NK-92 treated with Interleukin-12 subunit alpha and Interleukin-12 subunit beta, amount 100 ng/mL, for 24 hours (cell line): ENCODE measurements around the gene LYPD1.
"Not testable (repeated sequence)": the region's sequence is repeated elsewhere in the genome, so short reads cannot be mapped to it uniquely, and the experiment has no call there.

Experiments used
- DNase-seq: peaks from one replicate; lab custom pipeline; 2025; lab: John Stamatoyannopoulos, UW

LYPD1 gene, protein sequence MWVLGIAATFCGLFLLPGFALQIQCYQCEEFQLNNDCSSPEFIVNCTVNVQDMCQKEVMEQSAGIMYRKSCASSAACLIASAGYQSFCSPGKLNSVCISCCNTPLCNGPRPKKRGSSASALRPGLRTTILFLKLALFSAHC

DNA sequence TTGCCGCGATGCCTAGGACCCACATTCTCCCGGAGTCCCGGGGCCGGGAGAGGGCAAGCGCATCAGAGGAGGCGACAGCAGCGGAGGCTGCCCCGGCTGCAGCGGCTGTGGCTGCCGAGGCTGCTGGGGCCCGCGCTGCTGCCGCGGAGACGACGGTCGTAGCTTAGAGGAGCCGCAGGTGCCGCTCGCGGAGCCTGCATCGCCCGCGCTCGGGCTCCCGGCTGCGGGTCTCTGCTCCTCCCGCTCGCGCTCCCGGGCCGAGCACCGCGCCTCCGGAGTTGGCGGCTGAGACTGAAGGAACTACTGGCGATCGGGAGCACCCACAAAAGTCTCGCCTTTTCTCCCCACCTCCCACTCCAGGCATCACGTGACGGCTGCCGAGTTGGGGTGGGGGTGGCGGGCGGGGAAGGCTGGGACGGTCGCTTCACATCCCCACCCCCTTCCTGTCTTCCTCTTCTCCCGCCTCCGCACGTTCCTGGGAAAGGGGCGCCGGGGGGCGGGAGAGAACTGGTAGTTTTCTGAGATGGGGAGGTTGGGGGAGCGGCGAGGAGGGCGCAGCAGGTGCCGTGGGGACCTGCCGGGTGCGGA is at the start of gene LYPD1:
LYPD1 (minus strand) TSS at position 298 of the 588 bp plus-strand sequence; CDS start at position 25, 273 bp downstream.
- DNase-seq: no peak

DNA sequence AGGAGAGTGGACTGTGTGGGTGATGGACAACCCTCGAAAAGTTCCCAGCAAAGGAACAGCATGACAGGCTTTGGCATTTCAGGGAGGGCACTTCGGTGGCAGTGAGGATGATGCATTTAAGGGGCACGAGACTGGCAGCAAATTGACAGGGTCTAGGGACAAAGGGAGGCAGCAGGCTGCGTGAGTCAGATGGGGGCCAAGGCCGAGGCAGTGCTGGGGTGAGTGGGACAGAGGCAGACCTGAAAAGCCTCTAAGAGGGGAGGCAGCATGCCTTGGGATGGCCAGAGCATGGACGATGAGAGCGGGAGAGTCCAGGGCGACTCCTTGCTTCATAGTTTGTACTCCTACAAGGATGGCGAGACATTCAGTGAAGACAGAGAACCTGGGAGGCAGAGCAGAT is 49.5 kb upstream of the LYPD1 start:
- DNase-seq: no peak

DNA sequence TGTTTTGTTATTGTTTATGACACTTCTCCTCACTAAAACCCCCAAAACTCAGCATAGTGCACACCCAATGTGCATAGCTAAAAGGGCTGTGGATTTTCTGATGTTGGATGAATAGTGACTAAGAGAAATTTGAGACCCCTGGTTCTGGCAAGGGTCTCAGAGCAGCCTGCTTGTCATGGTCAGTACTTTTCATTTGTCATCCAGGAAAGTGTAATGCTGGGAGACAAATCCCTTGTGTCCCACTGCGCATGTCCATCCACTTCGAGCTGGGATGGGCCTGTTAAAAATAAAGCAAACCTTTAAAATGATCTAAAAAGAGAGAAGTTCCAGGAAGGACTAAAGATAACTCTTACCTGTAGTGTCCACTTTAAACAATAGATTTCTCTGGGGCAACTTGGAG is 46.9 kb upstream of the LYPD1 start:
- no peak for DNase-seq

DNA sequence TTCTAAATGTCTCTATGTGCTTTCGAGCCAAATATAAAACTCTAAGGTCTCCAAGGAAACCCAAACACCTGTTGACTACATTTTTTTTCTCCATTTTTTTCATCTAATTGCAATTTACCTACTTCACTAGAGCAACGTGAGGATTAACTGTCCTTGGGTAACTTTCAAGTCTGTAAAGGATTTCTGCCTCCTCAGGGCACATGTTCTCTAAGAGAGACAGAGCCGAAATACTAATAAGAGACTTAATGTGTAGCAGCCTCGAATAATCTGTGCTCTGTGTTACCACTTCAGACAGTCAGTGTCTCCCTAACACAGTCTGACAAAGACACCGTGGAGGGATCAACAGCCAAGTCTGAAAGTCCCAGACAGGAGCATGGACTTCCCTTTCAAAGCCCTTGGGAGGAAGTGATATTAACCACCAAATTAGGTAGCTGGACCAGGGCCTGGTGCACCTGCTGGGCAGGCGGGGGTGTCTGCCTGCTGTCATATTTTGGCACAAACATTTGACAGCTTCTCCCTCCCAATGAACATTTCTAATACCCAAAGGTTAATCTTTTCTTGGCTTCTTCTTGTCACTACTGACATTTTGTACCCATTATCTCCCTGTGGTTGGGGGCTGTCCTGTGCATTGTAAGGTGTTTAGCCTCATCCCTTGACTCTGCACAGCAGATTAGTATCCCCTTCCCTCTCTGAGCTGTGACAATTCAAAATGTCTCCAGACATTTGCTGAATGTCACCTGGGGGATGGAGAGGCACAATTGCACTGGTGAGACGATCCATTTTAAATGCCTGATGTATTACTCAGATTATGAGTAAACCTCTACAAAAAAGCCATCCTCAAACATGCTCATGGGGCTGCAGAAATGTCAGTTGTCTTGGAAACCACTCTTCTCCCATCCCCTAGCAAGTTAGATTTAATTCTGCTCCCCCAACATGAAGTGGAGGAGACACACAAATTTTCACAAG is 45.7 kb upstream of the LYPD1 start:
- DNase-seq: no peak

DNA sequence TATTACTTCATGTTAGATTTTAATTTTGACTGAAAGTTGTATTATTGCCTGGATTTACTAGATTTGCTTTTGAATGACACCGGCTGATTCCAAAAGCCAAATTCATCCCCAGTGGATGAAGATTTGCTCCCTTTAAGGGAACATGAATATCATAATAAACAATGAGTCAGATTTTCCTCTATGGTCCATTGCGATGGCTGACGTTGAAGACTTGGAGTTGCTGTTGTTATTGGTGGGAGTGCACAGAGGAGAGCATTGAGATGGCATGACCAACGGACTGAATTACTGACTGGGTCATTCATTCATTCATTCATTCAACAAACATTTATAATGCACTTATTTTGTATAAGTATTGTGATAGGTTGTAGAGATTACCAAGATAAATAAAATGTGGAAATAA is 33.4 kb upstream of the LYPD1 start:
- no peak for DNase-seq

DNA sequence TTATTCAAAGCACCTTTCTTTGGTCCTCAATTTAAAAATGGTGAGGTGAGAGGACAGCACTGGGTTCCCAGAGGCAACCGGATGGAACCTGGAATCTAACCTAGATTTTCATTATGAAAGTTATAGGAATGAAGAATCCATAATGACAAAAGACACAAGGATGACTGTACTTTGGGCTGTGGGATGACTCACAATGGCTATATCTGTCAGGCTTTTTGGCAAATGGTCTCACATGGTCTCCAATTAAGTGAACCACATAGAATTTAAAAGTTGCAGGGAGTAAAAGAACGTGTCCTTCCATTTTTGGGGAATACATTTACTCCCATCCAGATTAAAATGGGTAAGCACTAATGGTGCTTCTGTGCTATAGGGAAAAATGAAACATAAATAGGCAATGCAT is 31.8 kb upstream of the LYPD1 start:
- no peak for DNase-seq

DNA sequence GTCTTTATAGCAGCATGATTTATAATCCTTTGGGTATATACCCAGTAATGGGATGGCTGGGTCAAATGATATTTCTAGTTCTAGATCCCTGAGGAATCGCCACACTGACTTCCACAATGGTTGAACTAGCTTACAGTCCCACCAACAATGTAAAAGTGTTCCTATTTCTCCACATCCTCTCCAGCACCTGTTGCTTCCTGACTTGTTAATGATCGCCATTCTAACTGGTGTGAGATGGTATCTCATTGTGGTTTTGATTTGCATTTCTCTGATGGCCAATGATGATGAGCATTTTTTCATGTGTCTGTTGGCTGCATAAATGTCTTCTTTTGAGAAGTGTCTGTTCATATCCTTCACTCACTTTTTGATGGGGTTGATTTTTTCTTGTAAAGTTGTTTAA is 29.8 kb upstream of the LYPD1 start:
- not testable (repeated sequence) for DNase-seq

DNA sequence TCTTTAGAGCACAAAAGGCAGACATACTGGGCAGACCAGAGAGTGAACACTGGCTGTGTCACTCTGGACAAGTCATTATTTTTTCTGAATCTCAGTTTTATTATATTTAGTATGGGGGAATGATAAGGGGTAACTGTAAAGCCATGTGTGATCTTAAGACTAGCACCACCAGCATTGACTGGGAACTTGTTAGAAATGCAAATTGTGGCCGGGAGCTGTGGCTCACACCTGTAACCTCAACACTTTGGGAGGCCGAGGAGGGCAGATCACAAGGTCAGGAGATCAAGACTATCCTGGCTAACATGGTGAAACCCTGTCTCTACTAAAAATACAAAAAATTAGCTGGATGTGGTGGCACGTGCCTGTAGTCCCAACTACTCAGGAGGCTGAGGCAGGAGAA is 28.3 kb upstream of the LYPD1 start:
- DNase-seq: not testable (repeated sequence)

DNA sequence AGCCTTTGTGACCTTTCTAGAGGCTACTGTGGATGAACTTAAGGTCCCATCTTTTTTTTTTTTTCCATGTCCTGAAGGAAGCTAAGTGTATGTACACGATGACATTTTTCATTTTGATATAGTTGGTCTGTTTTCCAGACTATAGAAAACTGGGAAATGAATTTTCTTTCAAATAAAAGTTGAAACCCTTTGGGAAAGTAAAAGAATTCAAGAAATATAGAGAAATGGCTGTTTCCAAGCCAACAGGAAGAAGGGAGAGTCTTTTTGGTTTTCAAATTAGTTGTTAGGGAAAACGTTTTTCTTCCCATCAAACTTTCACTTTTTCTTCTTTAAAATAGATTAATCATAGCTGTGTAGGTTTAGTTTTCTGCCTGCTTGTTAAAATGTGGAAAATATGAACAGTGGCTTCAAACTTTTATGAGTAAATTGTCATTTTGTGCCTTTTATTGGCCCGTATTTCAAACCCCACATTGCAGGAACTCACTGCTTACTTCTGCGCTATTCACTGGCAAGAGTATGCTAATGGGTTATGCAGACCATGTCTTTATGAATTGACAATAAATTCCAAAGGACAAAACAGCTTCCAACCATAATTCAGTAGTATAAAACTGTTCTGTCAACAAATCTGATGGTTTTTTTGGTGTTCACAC is 27.7 kb upstream of the LYPD1 start:
- DNase-seq: no peak

DNA sequence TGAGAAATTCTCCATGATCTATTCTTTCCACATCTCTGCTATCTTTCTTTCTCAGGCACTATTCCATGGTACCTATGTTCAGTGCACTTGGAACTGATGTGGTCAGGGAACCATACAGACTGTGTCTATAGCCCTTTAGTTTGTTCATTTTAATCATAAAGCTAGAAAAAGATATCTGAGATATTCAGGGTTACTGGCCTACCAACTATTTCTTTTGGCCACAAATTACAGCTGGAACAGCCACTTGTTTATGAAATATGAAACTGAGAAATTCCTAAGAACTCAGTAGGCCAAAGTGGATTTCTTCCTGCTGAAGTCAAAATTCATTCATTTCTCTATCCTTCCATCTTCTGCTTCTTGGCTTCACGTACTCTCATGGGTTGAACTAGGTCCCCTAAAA is 22.8 kb upstream of the LYPD1 start:
- DNase-seq: no peak

DNA sequence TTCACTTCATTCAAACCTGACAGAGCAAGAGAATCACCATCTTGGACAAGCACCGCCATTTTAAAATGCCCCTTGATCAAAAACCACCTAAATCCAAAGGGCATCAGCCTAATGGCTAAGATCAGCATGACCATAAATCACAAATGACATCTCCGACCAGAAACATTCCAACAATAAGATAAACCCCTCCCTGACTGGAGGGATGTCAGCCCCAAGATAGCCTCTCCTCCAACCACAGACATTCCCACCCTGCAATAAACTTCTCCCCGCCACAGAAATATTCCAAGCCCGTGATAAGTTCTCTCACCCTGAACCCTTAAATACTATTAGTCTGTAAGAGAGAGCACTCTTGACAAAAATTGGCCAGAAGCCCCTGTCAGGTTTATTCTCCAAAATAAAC is 21.6 kb upstream of the LYPD1 start:
- no peak for DNase-seq

DNA sequence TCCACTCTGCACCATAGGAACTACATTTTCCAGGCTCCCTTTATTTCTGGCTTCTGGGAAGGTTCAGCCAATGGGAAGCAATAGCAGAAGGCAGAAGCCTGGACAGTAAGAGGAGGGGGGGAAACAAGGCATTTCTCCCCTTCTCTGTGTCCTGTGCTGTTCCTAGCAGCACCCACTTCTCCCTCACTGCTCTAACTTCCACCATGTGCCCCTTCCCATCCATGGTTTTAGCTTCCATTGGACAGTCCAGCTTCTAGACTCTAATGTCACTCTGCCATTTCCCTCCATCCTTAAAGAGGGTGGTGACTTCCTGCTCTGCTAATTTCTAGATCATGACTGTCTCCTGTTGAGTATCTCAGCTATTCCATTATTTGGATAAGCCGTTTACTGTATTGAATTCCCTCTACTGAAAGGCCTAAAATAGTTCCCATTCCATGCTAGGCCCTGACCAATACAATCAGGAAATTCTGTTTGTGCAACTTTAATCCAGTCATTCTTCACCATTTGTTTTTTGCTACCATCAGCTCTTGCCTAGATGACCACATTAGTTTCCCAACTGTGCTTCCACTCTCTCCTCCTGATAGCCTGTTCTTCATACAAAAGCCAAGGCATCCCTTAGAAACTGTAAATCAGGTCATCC is 20.8 kb upstream of the LYPD1 start:
- DNase-seq: no peak

DNA sequence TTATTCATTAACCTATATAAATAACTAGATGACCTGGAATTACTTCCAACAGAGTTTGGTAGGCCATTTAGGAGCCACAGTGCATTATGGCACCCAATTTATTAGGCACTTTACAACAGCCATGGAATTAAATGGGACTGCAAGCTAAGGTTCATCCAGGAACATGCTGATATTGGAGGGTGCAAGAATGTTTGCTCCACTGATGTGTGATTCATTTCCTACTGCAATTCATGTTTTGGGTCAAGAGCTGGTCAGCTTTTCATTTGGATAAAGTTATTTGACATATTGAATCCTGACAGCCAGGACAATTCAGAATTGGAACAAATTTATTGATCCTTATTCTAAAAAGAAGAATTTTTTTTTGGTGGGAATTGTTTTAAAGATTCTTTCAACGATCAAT is 11.8 kb upstream of the LYPD1 start:
- DNase-seq: no peak

DNA sequence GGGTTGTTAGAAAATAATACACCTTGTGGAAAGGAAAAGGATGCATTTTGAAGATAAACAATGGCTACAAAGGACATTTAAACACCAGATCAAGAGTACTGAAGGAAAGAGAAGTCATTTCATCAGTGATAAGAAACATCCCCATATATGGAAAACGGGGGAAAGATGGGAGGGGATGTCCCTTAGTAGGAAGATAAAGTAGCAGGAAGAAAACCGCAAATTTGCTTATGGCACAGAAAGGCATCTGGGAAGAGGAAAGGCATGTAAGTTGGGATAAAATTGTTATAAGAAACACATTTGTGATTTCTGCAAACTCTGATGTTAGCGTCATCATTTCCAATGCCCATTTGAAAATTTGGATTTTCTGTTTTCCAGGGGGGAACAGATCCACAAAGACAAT is 10.5 kb upstream of the LYPD1 start:
- no peak for DNase-seq

DNA sequence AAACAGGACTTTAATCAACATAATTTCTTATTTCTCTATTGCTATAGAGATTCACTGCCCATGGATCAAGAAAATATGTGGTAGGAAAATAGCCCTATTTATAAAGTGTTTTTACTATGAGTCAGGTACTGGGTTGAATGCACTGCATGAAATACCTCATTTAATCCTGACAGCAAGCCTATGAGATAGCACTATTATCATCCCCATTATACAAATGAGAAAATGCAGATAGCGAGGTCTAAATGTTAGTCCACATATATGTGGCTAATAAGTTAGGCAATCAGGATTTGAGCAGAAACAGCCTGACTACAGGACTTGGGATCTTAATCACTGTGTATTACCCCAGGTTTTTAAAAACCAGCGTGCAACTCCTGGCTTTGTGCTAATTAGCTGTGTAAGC is 8.5 kb upstream of the LYPD1 start:
- DNase-seq: no peak

DNA sequence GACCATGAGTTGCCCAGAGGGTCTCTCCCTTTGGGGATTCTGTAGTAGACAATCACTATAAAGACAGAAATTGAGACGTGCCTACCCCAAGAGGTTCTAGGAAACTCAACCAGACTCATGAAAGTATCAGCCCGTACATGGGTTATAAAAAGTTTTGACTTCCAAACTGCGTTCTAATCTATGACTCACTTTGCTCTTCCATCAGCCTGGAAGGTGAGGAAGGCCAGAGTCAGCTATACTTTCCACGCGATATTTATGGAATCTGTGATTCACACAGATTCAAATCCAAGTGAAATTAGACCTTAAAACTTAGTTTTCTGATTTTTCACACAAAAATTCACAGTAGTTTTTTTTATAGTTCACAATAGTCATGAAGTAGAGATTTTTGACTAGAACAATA is 7.7 kb upstream of the LYPD1 start:
- no peak for DNase-seq

DNA sequence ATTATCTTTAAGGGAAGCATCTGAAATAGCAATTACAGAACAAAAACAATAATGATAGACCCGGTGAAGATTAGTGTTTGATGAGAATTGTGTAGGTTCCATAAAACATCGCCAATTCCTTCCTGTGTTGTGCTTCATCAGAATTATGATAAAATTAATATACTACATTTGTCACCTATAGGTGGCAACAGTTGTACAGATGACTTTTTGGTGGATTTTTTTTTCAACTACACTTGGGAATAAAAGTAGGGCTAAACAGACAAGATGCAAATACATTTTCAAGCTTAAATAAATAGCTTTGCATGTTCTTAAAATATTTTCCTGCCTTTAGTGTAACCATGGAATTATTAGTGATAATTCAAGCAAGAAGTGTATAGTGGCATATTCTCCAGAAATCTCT is 7.0 kb upstream of the LYPD1 start:
- no peak for DNase-seq

DNA sequence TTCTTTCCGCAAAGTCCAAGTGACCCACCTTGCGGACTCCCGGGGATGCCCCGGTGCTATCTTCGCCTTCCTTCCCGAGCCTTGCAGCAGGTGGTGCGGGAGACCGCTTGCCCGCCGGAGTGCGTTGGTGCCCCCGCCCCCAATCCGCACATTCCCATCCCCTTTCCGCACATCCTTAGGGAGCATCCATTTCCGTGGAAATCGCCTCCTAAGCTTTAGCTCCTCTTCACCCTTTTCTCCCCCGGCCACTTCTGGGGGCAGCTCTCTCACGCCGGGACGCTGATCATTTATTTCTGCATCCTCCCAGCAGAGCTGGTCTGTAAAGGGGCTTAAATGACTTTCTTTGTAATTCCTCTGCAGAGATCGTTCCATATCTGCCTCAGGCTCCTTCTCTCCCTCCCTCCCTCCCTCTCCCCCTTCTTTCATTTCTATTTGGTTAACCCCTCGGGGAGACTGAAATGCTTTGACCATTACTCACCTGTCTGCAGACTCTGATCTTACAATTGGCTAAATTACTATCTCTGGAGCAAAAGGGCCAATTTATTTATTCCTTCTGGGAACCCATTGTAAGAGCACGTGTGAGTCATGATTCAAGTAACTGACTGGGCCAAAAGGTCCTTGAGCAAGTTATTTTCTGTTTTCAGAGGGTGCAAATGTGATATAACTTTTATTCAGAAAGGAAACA is 1.3 kb upstream of the LYPD1 start:
- DNase-seq: no peak

DNA sequence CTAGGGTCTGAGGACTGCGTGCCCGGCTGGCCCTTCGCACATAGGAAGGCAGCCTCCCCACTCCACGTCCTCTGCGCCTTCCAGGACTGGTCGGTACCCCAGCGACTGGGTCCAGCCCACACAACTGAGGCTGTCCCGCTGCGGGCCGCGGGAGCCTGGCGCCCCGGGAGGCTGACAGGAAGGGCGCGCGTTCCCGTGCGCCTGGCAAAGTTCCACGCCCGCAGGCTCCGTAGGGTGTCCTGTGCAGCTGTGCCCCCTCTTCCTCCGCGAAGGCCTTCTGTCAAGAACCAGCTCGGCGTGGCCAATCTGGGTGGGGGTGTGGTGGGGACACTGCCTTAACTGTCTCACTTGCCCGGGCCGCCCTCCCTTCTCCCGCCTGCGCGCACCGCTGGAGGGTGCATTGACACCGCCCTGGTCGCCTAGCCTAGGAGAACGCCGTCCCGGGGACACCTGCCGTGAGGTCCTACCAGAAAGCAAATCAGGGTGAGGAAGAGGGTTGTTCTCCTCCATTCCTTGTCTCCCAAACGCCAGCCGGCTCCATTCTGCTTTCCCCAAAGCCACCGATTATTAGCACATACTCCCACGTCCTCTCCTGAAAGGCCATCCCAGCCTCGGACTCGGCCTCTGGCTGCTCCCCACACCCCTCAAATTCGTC is 618 bp upstream of the LYPD1 start:
- DNase-seq: no peak

DNA sequence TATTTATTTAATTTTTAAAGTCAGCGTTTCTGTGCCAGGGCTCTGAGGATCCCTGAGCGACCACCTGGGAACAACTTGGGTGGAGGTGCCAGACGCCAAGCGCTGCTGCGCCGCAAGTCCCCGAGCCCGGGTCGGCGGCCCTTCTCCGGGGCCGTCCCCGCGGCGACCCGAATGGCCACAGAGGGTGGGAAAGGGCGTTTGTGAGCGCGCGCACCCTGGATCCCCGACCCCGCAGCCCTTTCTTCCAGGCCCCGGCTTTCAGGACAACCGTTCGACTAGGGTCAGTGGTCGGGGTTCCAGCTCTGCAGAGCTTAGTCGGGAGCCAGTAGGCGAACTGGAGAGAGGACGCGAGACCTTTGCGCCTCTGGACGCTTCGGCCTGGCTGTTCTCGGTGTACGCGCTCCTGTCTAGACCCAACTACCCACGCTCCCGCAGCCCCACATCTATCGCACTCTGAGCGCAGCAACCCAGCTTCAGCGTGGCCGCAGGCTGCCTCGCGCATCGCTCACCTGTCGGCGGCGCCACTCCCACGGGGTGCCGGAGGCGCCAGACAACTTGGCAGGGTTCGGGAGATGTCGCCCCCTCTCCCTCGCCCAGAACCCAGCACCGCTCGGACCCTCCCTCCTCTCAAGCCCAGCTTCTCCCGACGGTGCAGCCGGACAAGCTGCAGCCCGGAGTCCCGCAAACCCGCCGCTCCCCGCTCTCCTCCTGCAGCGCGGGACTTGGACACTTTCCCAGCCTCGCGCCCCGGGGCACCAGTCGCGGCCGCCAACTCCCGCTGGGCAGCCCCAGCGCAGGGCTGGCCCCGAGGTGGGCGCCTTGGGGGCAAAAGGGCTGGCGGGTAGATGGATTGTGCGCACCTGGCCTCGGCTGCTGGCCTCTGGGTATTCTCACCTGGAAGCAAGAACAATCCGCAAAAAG is 758 bp downstream of the LYPD1 start:
- DNase-seq: no peak
